Astrocyte (in vitro differentiated cells and primary cell): ENCODE measurements around the gene EYS. TPM values are rescaled to one million over a fixed set of nuclear protein-coding genes. Genes with fewer than 3 reads are reported as not detected.

Source experiments
- DNase-seq: peaks from one replicate; pipeline ENCODE4 v3.0.0-alpha.2; 2010; ENCODE audit warnings: low read depth
- FAIRE-seq: peaks from 2 replicates; lab custom pipeline; 2011; peaks lifted over from hg19 to GRCh38; lab: Jason Lieb, UNC
- H2AFZ ChIP-seq: 2 replicates; pipeline ENCODE4 v1.6.0; 2012; ENCODE audit warnings: low read depth, low read length, inconsistent platforms
- H3K27ac ChIP-seq: 2 replicates; pipeline ENCODE4 v1.5.1; 2011; ENCODE audit warnings: low read depth, low read length, inconsistent platforms
- H3K27me3 ChIP-seq: 2 replicates; pipeline ENCODE4 v1.6.0; 2011; ENCODE audit warnings: low read length, inconsistent platforms; ENCODE audit not compliant: insufficient read depth
- H3K36me3 ChIP-seq: 2 replicates; pipeline ENCODE4 v1.5.1; 2011; ENCODE audit warnings: low read length, inconsistent platforms; ENCODE audit not compliant: insufficient read depth
- H3K4me1 ChIP-seq: 2 replicates; pipeline ENCODE4 v1.5.1; 2011; ENCODE audit warnings: low read length, inconsistent platforms; ENCODE audit not compliant: insufficient read depth
- H3K4me2 ChIP-seq: 2 replicates; pipeline ENCODE4 v1.6.0; 2012; ENCODE audit warnings: low read length, inconsistent platforms
- H3K4me3 ChIP-seq: 2 replicates; pipeline ENCODE4 v1.5.1; 2011; ENCODE audit warnings: low read depth, mild to moderate bottlenecking, low read length, inconsistent platforms; ENCODE audit not compliant: insufficient read depth
- H3K79me2 ChIP-seq: 2 replicates; pipeline ENCODE4 v1.6.0; 2012; ENCODE audit warnings: mild to moderate bottlenecking, low read length, inconsistent platforms; ENCODE audit not compliant: insufficient read depth
- H3K9ac ChIP-seq: 2 replicates; pipeline ENCODE4 v1.6.0; 2012; ENCODE audit warnings: mild to moderate bottlenecking, low read length, inconsistent platforms
- H3K9me3 ChIP-seq: 2 replicates; pipeline ENCODE4 v1.5.1; 2012; ENCODE audit warnings: low read depth, mild to moderate bottlenecking, low read length, inconsistent platforms; ENCODE audit not compliant: insufficient read depth
- H4K20me1 ChIP-seq: 2 replicates; pipeline ENCODE4 v1.6.0; 2012; ENCODE audit warnings: low read length, inconsistent platforms; ENCODE audit not compliant: insufficient read depth
- H3K27ac Mint-ChIP-seq: one replicate; pipeline ENCODE4 v1.8.0; 2021; ENCODE audit warnings: mild to moderate bottlenecking, mixed read lengths; ENCODE audit not compliant: unreplicated experiment
- H3K27me3 Mint-ChIP-seq: one replicate; pipeline ENCODE4 v1.8.0; 2021; ENCODE audit warnings: low read depth, mixed read lengths; ENCODE audit not compliant: unreplicated experiment
- H3K36me3 Mint-ChIP-seq: one replicate; pipeline ENCODE4 v1.8.0; 2021; ENCODE audit warnings: low read depth, mixed read lengths; ENCODE audit not compliant: unreplicated experiment
- H3K4me1 Mint-ChIP-seq: one replicate; pipeline ENCODE4 v1.8.0; 2021; ENCODE audit warnings: low read depth, mixed read lengths; ENCODE audit not compliant: unreplicated experiment
- H3K4me3 Mint-ChIP-seq: one replicate; pipeline ENCODE4 v1.8.0; 2021; ENCODE audit warnings: mild to moderate bottlenecking, moderate library complexity, mixed read lengths; ENCODE audit not compliant: unreplicated experiment
- H3K9me3 Mint-ChIP-seq: one replicate; pipeline ENCODE4 v1.8.0; 2021; ENCODE audit warnings: mild to moderate bottlenecking, mixed read lengths; ENCODE audit not compliant: unreplicated experiment
- CTCF ChIP-seq: IDR thresholded peaks from 2 replicates; pipeline ENCODE4 v1.5.1; 2011; ENCODE audit warnings: low read depth, mild to moderate bottlenecking, inconsistent platforms, low read length, moderate library complexity; ENCODE audit not compliant: insufficient read depth
- EZH2 ChIP-seq: IDR thresholded peaks from 2 replicates; pipeline ENCODE4 v1.6.1; 2012; ENCODE audit warnings: mild to moderate bottlenecking, low read length, inconsistent platforms; ENCODE audit not compliant: insufficient read depth
- total RNA-seq: library from RNA; stranded (reverse); gene quantifications from 2 replicates; pipeline ENCODE4 v1.2.1, GENCODE V29; 2021

EYS gene
- total RNA-seq, 1 donor from 2014 or later, result 0.16 TPM

- no peaks in the 10 kb centered on the region for H3K27me3 Mint-ChIP-seq
- no peak for FAIRE-seq
- H3K4me1 Mint-ChIP-seq, result peaks cover 9% of the 10 kb centered on the region
- H3K4me3 Mint-ChIP-seq, result no peak overlapping the region
- Histone ChIP-seq H4K20me1 (no peaks in the 10 kb centered on the region), H3K9me3 (no peaks in the 10 kb centered on the region), H2AFZ (no peak overlapping the region), H3K79me2 (no peaks in the 10 kb centered on the region), H3K4me2 (no peak overlapping the region), H3K27ac (no peak overlapping the region), H3K4me3 (no peak overlapping the region), H3K36me3 (no peaks in the 10 kb centered on the region), H3K27me3 (no peaks in the 10 kb centered on the region), H3K4me1 (no peaks in the 10 kb centered on the region), H3K9ac (no peak overlapping the region)
- TF ChIP-seq CTCF (no peak), EZH2 (no peak)
- no peak for DNase-seq
- H3K27ac Mint-ChIP-seq, result no peak overlapping the region
- H3K9me3 Mint-ChIP-seq, result no peaks in the 10 kb centered on the region
- H3K36me3 Mint-ChIP-seq, result no peaks in the 10 kb centered on the region
Observed at GRCh38 chr6:64054861-64055260, 1652.2 kb downstream of the EYS start.

- Histone ChIP-seq H2AFZ (no peak overlapping the region), H3K4me1 (no peaks in the 10 kb centered on the region), H3K4me2 (no peak overlapping the region), H3K9ac (no peak overlapping the region), H4K20me1 (no peaks in the 10 kb centered on the region), H3K36me3 (no peaks in the 10 kb centered on the region), H3K79me2 (no peaks in the 10 kb centered on the region), H3K4me3 (no peak overlapping the region), H3K27ac (no peak overlapping the region), H3K27me3 (no peaks in the 10 kb centered on the region), H3K9me3 (no peaks in the 10 kb centered on the region)
- DNase-seq (no peak), FAIRE-seq (no peak)
- Mint-ChIP-seq H3K9me3 (no peaks in the 10 kb centered on the region), H3K4me3 (no peak overlapping the region), H3K4me1 (peaks cover 9% of the 10 kb centered on the region), H3K27ac (no peak overlapping the region), H3K27me3 (no peaks in the 10 kb centered on the region), H3K36me3 (no peaks in the 10 kb centered on the region)
- TF ChIP-seq EZH2 (no peak), CTCF (no peak)
Observed at GRCh38 chr6:64050590-64050989, 1656.4 kb downstream of the EYS start.

- Histone ChIP-seq H3K4me3 (no peak overlapping the region), H2AFZ (no peak overlapping the region), H3K4me2 (no peak overlapping the region), H3K36me3 (no peaks in the 10 kb centered on the region), H3K27me3 (no peaks in the 10 kb centered on the region), H3K4me1 (no peaks in the 10 kb centered on the region), H3K79me2 (no peaks in the 10 kb centered on the region), H4K20me1 (no peaks in the 10 kb centered on the region), H3K9ac (no peak overlapping the region), H3K27ac (no peak overlapping the region), H3K9me3 (no peaks in the 10 kb centered on the region)
- Mint-ChIP-seq H3K36me3 (no peaks in the 10 kb centered on the region), H3K27ac (no peak overlapping the region), H3K27me3 (no peaks in the 10 kb centered on the region), H3K9me3 (no peaks in the 10 kb centered on the region), H3K4me1 (peaks cover 5% of the 10 kb centered on the region), H3K4me3 (no peak overlapping the region)
- TF ChIP-seq CTCF (no peak), EZH2 (no peak)
- no peak for FAIRE-seq
- DNase-seq, result no peak
Observed at GRCh38 chr6:64049736-64050135, 1657.3 kb downstream of the EYS start.
